ES-I3 (cell line): ENCODE measurements around the gene TSSK2.

Experiments used
- H3K36me3 ChIP-seq: 2 replicates; pipeline ENCODE4 v1.6.1; 2013; ENCODE audit warnings: mild to moderate bottlenecking, low read length, control low read depth, moderate library complexity; ENCODE audit not compliant: insufficient read depth
- H3K4me1 ChIP-seq: 2 replicates; pipeline ENCODE4 v1.6.1; 2013; ENCODE audit warnings: mild to moderate bottlenecking, control low read depth, low read length; ENCODE audit not compliant: insufficient read depth
- H3K9ac ChIP-seq: 2 replicates; pipeline ENCODE4 v1.6.1; 2013; ENCODE audit warnings: low read depth, mild to moderate bottlenecking, low read length, moderate library complexity
- H3K9me3 ChIP-seq: 2 replicates; pipeline ENCODE4 v1.6.1; 2013; ENCODE audit warnings: mild to moderate bottlenecking, low read length, moderate library complexity; ENCODE audit not compliant: control insufficient read depth, insufficient read depth

Gene TSSK2

DNA sequence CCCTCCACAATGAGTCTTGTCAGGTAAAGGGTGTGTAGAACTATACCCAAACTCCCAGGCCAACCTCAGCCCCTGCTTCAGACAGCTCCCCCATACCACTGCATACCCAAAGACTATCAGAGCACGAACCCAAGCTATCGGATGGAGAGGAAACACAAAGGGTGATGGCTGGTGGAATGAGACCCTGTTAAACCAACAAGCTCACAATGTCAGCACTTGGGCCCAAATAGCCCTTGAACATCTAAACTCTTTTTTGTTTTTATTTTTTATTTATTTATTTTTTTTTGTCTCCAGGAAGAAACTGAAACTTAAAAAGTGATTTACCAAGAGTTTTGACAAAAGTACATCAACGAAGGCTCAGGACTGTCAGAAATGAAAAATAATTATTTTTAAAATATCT is 19.5 kb upstream of the TSSK2 start:
- H3K4me1 ChIP-seq: peaks cover 14% of the 10 kb centered on the region; the same call in 1 of the 2 replicates
- no peaks in the 10 kb centered on the region for H3K9me3 ChIP-seq
- H3K36me3 ChIP-seq: no peaks in the 10 kb centered on the region
- H3K9ac ChIP-seq: no peak overlapping the region

DNA sequence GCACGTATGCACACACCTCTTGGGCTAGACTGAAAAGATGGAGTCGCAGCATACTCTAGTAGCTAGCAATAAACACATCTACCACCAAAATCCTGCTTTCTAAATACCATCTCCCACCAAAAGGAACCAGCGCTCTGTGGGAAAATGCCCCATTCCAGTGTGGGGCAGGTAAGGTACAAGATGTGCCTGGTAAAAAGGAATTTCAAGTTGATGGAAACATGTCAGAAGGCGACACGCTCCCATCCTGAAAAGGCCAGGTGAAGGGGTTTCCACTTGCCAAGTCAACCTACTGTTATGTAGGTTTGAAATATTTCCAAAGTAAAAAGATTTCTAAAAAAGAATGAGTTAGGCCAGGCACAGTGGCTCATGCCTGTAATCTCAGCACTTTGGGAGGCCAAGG is 17.7 kb upstream of the TSSK2 start:
- Histone ChIP-seq H3K4me1 (peaks cover 14% of the 10 kb centered on the region; the same call in 1 of the 2 replicates), H3K9ac (no peak overlapping the region), H3K36me3 (no peaks in the 10 kb centered on the region), H3K9me3 (no peaks in the 10 kb centered on the region)

DNA sequence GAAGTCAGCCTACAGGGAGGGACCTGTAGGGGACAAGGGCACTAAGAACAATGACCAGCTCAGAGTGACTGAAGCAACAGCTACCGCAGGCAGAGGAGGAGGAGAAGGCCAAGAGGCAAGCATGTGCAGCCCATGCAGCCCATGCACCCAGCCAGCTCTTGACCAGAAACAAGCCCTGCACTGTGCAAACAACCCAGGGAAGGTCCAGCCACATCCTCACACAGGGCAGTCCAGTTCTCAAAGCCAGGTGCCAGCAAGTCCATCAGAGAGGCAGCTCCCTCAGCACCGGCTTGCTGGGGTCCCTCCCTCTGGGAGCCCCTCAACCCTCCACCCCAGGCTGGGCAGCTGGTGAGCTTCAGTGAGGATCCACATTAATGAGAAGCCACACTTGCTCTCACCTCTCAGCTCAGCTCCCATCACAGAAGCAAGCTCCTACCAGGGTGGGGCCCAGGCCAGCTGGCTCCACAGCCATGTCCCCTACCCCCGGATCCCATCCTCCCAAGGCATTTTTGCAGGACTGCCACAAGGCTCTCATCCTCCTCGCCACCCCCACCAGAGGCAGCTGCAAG is 16.0 kb upstream of the TSSK2 start:
- Histone ChIP-seq H3K36me3 (no peaks in the 10 kb centered on the region), H3K9me3 (no peaks in the 10 kb centered on the region), H3K4me1 (peaks cover 7% of the 10 kb centered on the region; the same call in 1 of the 2 replicates), H3K9ac (no peak overlapping the region)

DNA sequence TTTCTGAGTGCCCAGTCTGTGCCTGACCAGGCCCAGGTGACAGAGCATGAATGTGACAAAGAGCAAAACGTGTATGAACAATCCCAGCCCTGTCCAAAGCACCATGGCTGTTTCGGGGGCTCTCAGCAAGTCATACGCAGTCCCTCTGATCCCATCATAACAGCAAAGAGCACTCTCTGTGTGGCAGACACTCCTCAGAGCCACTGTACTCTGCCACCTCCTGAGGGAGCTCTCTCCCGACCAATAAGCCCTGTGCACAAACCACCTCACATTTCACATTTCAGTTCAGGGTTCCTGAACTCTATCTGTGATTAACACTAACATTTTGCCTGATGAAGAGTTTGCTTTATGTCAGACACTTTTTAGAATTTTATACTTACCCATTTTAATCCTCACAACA is 15.5 kb upstream of the TSSK2 start:
- Histone ChIP-seq H3K36me3 (no peaks in the 10 kb centered on the region), H3K9ac (no peak overlapping the region), H3K9me3 (no peaks in the 10 kb centered on the region), H3K4me1 (peaks cover 10% of the 10 kb centered on the region; the same call in 1 of the 2 replicates)

DNA sequence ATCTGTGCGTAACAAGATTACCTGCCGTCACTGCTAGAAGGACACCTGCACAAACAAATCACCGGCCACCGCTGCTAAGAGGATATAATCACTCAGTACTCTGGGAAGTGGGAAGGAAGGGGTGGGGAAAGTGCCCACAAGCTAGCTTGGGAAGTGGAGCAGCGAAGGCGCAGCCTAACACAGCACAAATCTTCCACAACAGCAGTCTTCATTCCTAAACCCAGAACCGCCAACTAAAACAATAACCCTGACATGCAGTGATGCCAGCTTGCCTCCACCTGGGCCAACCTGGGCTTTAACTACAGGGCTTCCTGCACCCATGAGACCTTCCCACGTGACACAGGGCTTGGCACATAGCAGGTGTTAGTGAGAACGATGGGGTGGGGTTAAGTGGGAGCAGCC is 14.0 kb upstream of the TSSK2 start:
- Histone ChIP-seq H3K4me1 (peaks cover 4% of the 10 kb centered on the region; the same call in 1 of the 2 replicates), H3K9me3 (no peaks in the 10 kb centered on the region), H3K9ac (no peak overlapping the region), H3K36me3 (no peaks in the 10 kb centered on the region)

DNA sequence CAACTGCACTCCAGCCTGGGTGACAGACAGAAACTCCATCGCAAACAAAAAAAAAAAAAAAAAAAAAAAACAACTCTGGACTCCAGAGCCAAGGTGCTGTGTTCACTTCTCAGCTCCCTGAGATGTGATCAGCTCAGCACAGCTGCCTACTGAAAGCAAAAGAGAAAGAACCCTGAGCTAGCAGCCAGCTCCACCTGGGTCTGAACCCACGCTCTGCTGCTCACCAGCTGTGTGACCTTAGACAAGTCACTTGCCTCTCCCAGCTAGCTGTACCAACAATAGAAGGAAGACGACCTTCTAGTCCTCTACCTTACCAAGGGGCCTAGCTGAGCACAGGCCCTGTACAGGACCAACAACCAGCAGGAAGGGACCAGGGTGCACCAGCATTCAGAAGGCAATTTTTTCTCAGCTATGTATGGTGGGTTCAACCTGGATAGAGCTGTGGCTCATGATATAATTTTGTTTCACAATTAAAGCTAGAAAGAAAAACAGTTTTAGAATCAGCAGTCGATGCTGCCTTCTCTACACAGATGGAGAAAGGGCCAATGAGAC is 12.7 kb upstream of the TSSK2 start:
- no peaks in the 10 kb centered on the region for H3K9me3 ChIP-seq
- no peaks in the 10 kb centered on the region for H3K36me3 ChIP-seq
- peaks cover 7% of the 10 kb centered on the region; the same call in 1 of the 2 replicates for H3K4me1 ChIP-seq
- H3K9ac ChIP-seq: no peak overlapping the region

DNA sequence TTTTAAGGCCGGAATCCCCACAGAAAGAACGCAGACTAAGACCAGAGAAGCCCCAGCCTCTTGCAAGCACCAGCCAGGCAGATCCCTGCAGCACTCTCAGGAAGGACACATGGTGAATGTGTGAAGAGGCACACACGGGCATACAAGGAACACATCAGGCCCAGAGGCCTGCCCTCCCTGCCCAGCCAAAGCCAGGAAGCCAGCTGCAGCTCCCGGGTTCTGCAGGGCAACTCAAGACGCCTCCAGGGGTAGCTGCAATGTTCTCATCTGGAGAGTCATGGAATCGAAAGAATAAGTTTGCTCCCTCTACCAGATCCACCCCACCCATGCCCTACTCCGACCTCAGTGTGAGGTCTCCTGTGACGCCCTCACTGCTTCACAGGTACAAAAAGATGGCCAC is 11.2 kb upstream of the TSSK2 start:
- peaks cover 7% of the 10 kb centered on the region; the same call in 1 of the 2 replicates for H3K4me1 ChIP-seq
- H3K9me3 ChIP-seq: no peaks in the 10 kb centered on the region
- no peaks in the 10 kb centered on the region for H3K36me3 ChIP-seq
- no peak overlapping the region for H3K9ac ChIP-seq

DNA sequence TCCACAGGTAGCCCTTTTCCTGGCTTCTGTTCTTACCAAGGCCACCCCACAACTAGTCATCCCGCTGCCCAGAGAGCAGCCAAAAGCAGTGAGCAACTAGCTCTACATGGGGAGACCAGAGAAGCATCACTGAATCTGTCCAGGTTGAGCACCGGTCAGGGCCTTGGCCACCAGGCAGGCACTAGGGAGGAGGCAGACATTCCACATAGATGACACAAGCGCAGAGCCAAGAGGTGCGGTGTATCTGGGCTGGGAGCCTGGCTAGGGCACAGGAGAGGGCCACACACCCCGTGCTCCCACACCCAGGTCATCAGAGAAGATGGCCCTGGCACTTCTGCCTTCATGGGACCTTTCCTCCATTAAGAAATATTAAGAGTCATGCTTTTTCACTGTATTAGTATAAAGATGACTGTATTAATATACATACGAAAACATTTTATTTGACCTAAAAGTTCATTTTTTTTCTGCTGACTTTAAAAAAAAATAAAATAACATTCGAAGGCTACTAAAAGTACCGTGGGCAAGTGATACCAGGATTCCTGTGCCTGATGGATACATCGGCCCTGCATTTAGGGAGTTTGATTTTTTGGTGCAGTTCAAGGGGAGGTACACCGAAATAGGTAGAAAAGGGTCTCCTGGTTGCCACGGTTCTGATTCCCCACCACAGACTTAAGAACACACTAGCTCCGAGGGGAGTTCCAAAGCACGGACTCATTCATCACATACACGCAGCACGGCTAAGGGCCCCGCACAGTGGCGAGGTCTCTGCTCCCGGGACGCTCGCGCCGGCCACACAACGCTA is 10.1 kb upstream of the TSSK2 start:
- H3K9me3 ChIP-seq: no peaks in the 10 kb centered on the region
- H3K9ac ChIP-seq: peak overlapping the region; percentile 87
- H3K4me1 ChIP-seq: peaks cover 7% of the 10 kb centered on the region; the same call in 1 of the 2 replicates
- H3K36me3 ChIP-seq: no peaks in the 10 kb centered on the region

DNA sequence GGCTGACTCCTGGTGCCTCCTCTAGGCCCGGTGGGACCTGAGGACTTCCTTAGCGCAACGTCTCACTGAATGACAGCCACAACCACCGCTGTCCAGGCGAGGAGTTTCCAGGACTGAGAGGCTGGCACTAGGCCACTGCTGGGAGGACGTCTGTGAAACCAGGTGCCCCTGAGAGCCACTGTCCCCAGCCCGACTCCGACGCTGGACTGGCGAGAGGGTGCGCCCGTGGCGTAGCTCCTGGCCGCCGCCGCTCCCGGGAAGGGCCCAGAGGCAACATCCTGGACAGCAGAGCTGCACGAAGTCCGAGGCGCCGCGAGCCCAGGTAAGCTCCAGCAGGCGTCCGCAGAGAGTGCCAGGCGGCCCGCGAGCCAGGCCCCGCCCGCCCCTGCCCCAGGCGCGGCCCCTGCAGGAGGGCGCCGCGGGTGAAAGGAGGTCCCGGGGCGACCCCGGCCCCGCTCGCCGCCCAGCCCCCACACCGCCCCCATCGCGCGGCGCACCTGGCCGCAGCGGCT is 9.4 kb upstream of the TSSK2 start:
- Histone ChIP-seq H3K36me3 (no peaks in the 10 kb centered on the region), H3K9ac (peak overlapping the region; percentile 87), H3K9me3 (no peaks in the 10 kb centered on the region), H3K4me1 (peaks cover 7% of the 10 kb centered on the region; the same call in 1 of the 2 replicates)

DNA sequence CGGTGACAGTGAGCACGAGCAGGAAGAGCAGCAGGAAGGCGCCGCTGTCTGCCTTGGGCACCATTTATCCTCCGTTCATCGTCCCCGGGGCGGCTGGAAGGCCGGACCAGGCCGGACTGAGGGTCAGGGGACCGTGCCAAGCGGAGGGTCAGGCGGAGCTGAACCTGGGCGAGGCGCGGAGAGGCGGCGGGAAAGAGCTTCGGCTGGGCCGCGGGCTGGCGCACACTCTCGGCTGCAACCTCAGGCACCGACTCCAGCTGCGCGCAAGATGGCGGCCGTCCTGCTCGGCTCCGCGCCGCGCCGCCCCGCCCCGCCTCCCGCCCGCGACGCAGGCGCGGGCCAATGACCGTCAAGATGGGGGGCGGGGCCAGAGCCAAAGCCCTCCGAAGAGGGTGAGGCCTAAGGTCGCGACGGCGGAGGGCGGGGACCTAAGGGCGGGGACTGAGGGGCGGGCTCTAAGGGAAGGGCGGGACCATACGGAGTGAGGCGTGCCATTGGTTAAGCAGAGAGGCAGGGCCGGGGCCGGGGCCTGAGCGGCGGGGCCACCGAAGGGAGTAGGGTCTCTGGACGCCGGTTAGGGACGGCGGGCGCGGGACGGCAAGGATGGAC is 8.9 kb upstream of the TSSK2 start, which contains the start of gene DGCR2:
TSS of gene DGCR2 (minus strand) at position 270 of the 609 bp plus-strand sequence. CDS start at position 64, 206 bp downstream.
- Histone ChIP-seq H3K9ac (peak within 1 kb of the TSS; percentile 87), H3K36me3 (no peaks in the 10 kb centered on the region), H3K4me1 (peaks cover 7% of the 10 kb centered on the region; the same call in 1 of the 2 replicates), H3K9me3 (no peaks in the 10 kb centered on the region)

DNA sequence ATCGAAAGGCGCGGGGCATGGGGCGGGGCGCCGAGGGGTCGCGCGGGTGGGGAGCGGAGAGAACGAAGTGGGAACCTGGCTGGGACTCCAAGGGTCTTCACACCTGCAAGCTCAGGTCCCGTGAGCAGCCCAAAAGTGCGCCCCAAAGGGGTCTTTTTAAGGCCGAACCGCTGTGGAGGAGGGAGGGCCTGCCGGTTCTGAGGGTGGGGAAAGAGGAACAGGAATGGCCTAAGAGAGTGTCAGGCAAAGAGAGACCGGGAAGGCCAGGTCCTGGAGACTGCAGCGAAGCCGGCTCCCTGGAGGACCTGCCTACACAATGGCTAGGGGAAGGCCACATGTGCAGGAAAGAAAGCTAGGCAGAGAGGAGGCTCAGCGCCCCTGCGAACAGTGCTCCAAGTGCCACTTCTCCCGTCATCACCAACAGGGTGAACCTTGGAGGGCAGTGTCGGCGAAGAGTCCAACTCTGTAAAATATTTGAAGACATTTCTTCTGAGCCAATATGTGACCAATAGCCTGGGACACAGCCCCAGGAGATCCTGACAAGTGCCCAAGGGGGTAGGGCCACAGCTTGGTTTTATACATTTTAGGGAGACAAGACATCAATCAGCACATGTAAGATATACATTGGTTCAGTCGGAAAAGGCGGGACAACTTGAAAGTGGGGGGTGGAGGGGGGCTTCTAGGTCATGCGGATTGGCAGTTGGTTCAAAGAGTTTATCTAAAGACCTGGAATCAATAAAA is 8.2 kb upstream of the TSSK2 start:
- Histone ChIP-seq H3K4me1 (peaks cover 7% of the 10 kb centered on the region; the same call in 1 of the 2 replicates), H3K9ac (peak overlapping the region; percentile 66), H3K36me3 (no peaks in the 10 kb centered on the region), H3K9me3 (no peaks in the 10 kb centered on the region)

DNA sequence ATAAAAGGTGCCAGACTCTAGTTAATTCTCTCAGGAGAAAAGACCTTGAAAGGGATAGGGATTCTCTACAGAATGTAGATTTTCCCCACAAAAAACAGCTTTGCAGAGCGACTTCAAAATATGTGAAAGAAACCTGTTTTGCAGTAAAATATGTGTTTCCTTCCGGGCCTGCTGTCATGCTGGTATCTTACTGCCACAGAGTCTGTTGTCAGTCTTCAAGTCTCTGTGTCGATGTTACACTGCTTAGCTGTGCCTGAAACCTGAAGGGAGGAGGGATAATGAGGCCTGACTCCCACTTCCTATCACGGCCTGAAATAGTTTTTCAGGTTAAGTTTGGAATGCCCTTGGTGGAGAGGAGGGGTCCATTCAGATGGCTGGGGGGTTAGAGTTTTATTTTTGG is 7.2 kb upstream of the TSSK2 start:
- peaks cover 7% of the 10 kb centered on the region; the same call in 1 of the 2 replicates for H3K4me1 ChIP-seq
- no peaks in the 10 kb centered on the region for H3K36me3 ChIP-seq
- H3K9me3 ChIP-seq: no peaks in the 10 kb centered on the region
- no peak overlapping the region for H3K9ac ChIP-seq

DNA sequence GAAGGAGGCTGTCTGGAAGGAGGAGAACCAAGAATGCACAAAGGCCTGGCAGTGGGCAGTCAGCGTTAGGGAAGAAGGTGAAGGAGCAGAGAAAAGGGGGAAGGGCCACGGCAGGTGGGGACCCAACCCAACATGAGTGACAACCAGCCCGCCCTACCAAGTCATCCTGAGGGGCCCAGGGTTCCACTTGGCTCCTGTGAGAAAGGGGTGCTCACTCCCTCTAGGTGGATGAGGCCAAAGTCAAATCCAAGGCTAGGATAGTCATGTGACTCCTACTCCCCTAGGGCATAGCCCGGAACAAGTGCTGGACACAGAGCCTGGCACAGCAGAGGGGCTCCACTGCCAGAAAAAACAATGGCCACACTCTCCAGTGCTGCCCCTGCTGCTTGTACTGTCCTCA is 6.7 kb upstream of the TSSK2 start:
- H3K36me3 ChIP-seq: no peaks in the 10 kb centered on the region
- no peak overlapping the region for H3K9ac ChIP-seq
- no peaks in the 10 kb centered on the region for H3K9me3 ChIP-seq
- peaks cover 7% of the 10 kb centered on the region; the same call in 1 of the 2 replicates for H3K4me1 ChIP-seq

DNA sequence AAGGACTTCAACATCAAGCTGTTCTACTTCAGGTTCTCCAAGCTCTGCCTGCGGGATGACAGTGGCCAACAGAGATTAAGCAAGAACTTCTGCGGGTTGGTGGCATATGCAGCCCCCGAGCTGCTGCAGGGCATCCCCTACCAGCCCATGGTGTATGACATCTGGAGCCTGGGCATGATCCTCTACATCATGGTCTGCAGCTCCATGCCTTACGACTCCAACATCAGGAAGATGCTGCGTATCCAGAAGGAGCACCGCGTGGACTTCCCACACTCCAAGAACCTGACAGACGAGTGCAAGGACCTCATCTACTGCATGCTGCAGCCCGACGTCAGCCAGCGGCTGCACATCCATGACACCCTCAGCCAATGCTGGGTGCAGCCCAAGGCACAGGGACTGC is 6.1 kb upstream of the TSSK2 start:
- no peaks in the 10 kb centered on the region for H3K9me3 ChIP-seq
- no peaks in the 10 kb centered on the region for H3K36me3 ChIP-seq

More for the DNA sequence above, 6.1 kb upstream of the TSSK2 start:
- no peak overlapping the region for H3K9ac ChIP-seq
- H3K4me1 ChIP-seq: peaks cover 7% of the 10 kb centered on the region; the same call in 1 of the 2 replicates
